ENCODE results near the gene SLC8A1. TPM values are rescaled to one million over a fixed set of nuclear protein-coding genes. Genes with fewer than 3 reads are reported as not detected.

The SLC8A1 gene
- total RNA-seq, 1 experiment from 2014 or later = 1.7 TPM

GRCh38 chr2:40348665-40349064 is 103.2 kb downstream of the SLC8A1 start:
- Histone ChIP-seq H3K79me2 (ENCODE audit: insufficient read depth, low read length) (no peaks in the 10 kb centered on the region), H2AK5ac (ENCODE audit: insufficient read length, low read length) (no peak overlapping the region), H3K14ac (ENCODE audit: insufficient read depth, low read length) (no peak overlapping the region; the same call in 1 of the 2 replicates), H3K23ac (ENCODE audit: insufficient read length, low read depth, low read length) (no peak overlapping the region), H3K27me3 (ENCODE audit: insufficient read depth, low read length) (no peaks in the 10 kb centered on the region), H2BK5ac (ENCODE audit: insufficient read length, low read length) (no peak overlapping the region), H2AFZ (ENCODE audit: low read length) (no peak overlapping the region), H3K9ac (ENCODE audit: extremely low read depth, insufficient read length, low read length) (no peak overlapping the region), H3K9me3 (ENCODE audit: control insufficient read depth, low read depth, low read length) (no peaks in the 10 kb centered on the region), H2BK20ac (ENCODE audit: low read depth, low read length, poor library complexity, severe bottlenecking) (no peak overlapping the region), H2BK12ac (ENCODE audit: insufficient read length, low read depth, low read length) (no peak overlapping the region), H4K8ac (replicated peaks; ENCODE audit: insufficient read length, low read depth, low read length) (no peak overlapping the region), H2BK120ac (ENCODE audit: low read depth, low read length, poor library complexity, severe bottlenecking) (no peak overlapping the region), H3K23me2 (ENCODE audit: insufficient read length, low read depth, low read length, poor library complexity, severe bottlenecking) (no peaks in the 10 kb centered on the region), H3K18ac (ENCODE audit: insufficient read length, low read depth, low read length) (no peak overlapping the region), H2BK15ac (ENCODE audit: low read depth, low read length) (no peak overlapping the region), H4K20me1 (ENCODE audit: control insufficient read depth, insufficient read depth, insufficient read length) (no peaks in the 10 kb centered on the region), H3K4ac (ENCODE audit: low read depth, low read length) (no peak overlapping the region), H3K27ac (ENCODE audit: insufficient read length, low read depth, low read length) (no peak overlapping the region), H3T11ph (ENCODE audit: low read length) (no peak overlapping the region), H3K56ac (ENCODE audit: insufficient read length, low read depth, low read length) (no peak overlapping the region), H3K4me1 (ENCODE audit: insufficient read depth, low read length) (no peaks in the 10 kb centered on the region), H4K5ac (ENCODE audit: insufficient read length, low read depth, low read length) (no peak overlapping the region), H3K79me1 (ENCODE audit: insufficient read depth, low read depth, low read length, poor library complexity, severe bottlenecking) (no peaks in the 10 kb centered on the region), H3K4me2 (ENCODE audit: insufficient read depth, insufficient read length, low read length) (no peak overlapping the region), H4K91ac (ENCODE audit: insufficient read length, low read depth, low read length) (no peak overlapping the region)
- Mint-ChIP-seq H3K27ac (peak overlapping the region in 1 of 3 experiments; percentile 55; a peak in 1 of 7 replicates), H3K4me3 (no peak overlapping the region), H3K9me3 (no peaks in the 10 kb centered on the region), H3K27me3 (ENCODE audit: low read depth) (no peaks in the 10 kb centered on the region), H3K4me1 (no peaks in the 10 kb centered on the region), H3K36me3 (ENCODE audit: insufficient read depth in 1 of 3, low read depth in 3 of 3) (no peaks in the 10 kb centered on the region)
- no peak for TF ChIP-seq CTCF (conservative IDR thresholded peaks at IDR 0.05)
- no CpG with 5 or more reads among the region's 5 CpGs for WGBS (ENCODE audit: extremely low coverage, insufficient read length, low lambda C conversion rate)
- DNase-seq = no peak

Measured in H9 (cell line).